Immature natural killer cell (primary cell): ENCODE measurements around the gene MRM3. TPM values are rescaled to one million over a fixed set of nuclear protein-coding genes. Genes with fewer than 3 reads are reported as not detected.
"Not testable (repeated sequence)": the region's sequence is repeated elsewhere in the genome, so short reads cannot be mapped to it uniquely, and the experiment has no call there.

Experiments used
- DNase-seq, 3 donors: peaks; one replicate each; pipeline ENCODE4 v3.0.0; 2022; ENCODE audit warnings: mixed read lengths in 1 of 3
- H3K27ac Mint-ChIP-seq, 6 donors: one replicate each; pipeline ENCODE4 v1.8.0; 2020; ENCODE audit warnings: mixed read lengths in 6 of 6, mild to moderate bottlenecking in 5 of 6, inconsistent platforms in 4 of 6, moderate library complexity in 3 of 6
- H3K27me3 Mint-ChIP-seq, 3 donors: one replicate each; pipeline ENCODE4 v1.8.0; 2020 to 2021; ENCODE audit warnings: low read depth in 3 of 3, mild to moderate bottlenecking in 3 of 3, mixed read lengths in 3 of 3, moderate library complexity in 3 of 3, inconsistent platforms in 1 of 3
- H3K36me3 Mint-ChIP-seq, 3 donors: one replicate each; pipeline ENCODE4 v1.8.0; 2020; ENCODE audit warnings: mixed read lengths in 3 of 3, inconsistent platforms in 2 of 3, mild to moderate bottlenecking in 2 of 3
- H3K4me1 Mint-ChIP-seq, 2 donors: one replicate each; pipeline ENCODE4 v1.8.0; 2020; ENCODE audit warnings: inconsistent platforms in 2 of 2, mild to moderate bottlenecking in 2 of 2, mixed read lengths in 2 of 2, moderate library complexity in 1 of 2
- H3K4me3 Mint-ChIP-seq, 5 donors: one replicate each; pipeline ENCODE4 v1.8.0; 2020; ENCODE audit warnings: mild to moderate bottlenecking in 5 of 5, mixed read lengths in 5 of 5, inconsistent platforms in 3 of 5, moderate library complexity in 3 of 5
- H3K9me3 Mint-ChIP-seq, 6 donors: one replicate each; pipeline ENCODE4 v1.8.0; 2020; ENCODE audit warnings: mild to moderate bottlenecking in 6 of 6, mixed read lengths in 6 of 6, inconsistent platforms in 4 of 6, moderate library complexity in 3 of 6
- polyA plus RNA-seq, 3 donors: library from polyadenylated mRNA; unstranded; fragments of 300-500 nt; fragmentation: Illumina TruSeq; gene quantifications; one replicate each; pipeline ENCODE4 v1.2.3, GENCODE V29; 2021

MRM3 gene
- polyA plus RNA-seq, 3 donors from 2014 or later: 26.1 to 40.6 (median 27.5) TPM

DNA sequence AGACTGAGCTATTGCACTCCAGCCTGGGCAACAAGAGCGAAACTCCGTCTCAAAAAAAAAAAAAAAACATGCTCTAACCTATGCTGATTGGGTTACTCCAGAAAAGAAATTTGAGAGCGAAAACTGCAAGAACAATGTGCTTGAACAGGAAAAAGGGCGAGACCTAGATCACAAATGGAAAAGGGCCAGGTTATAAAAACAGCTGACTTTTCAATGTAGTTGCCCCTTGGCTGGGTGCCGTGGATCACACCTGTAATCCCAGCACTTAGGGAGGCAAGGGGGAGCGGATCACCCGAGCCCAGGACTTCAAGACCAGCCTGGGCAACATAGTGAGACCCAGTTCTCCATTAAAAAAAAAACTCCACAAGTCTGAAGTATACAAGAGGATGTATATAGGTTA, 48.8 kb downstream of the MRM3 start:
- no peaks in the 10 kb centered on the region for H3K9me3 Mint-ChIP-seq
- H3K27me3 Mint-ChIP-seq: peaks cover 0 to 8% (median 2%) of the 10 kb centered on the region in 3 donors
- no peak overlapping the region for H3K4me3 Mint-ChIP-seq
- no peaks in the 10 kb centered on the region for H3K4me1 Mint-ChIP-seq
- DNase-seq: no peak
- no peak overlapping the region for H3K27ac Mint-ChIP-seq
- no peaks in the 10 kb centered on the region for H3K36me3 Mint-ChIP-seq

DNA sequence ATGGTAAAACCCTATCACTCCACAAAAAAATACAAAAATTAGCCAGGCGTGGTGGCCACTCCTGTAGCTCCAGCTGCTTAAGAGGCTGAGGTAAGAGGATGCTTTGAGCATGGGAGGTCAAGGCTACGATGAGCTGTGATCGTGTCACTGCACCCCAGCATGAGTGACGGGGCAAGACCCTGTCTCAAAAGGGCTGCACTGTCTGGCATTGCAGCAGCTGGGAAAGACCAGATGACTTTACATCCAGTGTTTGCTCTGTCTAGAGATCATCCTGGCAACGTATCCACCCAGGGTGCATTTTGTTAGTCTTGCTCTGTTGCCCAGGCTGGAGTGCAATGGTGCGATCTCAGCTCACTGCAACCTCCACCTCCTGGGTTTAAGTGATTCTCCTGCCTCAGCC, 52.0 kb downstream of the MRM3 start:
- DNase-seq: no peak
- Mint-ChIP-seq H3K36me3 (no peaks in the 10 kb centered on the region), H3K4me3 (no peak overlapping the region), H3K27ac (no peak overlapping the region), H3K9me3 (no peaks in the 10 kb centered on the region), H3K27me3 (peaks cover 0 to 12% (median 0%) of the 10 kb centered on the region in 3 donors), H3K4me1 (no peaks in the 10 kb centered on the region)

DNA sequence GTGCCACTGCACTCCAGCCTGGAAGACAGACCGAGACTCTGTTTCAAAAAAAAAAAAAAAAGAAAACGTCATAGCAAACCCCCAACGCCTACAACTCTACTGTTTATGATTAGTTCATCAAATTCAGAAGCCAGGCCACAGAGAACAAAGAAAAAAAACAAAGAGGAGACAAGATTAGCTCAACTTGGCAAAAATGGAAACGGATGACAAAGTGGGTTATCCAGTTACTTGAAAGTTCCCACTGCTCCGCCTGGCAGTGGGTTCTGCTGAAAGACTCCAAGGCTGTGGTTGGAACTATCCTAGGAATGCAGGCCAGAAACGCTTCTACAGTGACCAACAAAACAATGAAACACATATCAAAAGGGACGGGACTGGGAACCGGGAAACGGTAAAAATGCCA, 53.1 kb downstream of the MRM3 start:
- DNase-seq: no peak
- Mint-ChIP-seq H3K4me3 (no peak overlapping the region), H3K9me3 (no peaks in the 10 kb centered on the region), H3K27me3 (peaks cover 0 to 9% (median 0%) of the 10 kb centered on the region in 3 donors), H3K36me3 (no peaks in the 10 kb centered on the region), H3K4me1 (no peaks in the 10 kb centered on the region), H3K27ac (no peak overlapping the region)

DNA sequence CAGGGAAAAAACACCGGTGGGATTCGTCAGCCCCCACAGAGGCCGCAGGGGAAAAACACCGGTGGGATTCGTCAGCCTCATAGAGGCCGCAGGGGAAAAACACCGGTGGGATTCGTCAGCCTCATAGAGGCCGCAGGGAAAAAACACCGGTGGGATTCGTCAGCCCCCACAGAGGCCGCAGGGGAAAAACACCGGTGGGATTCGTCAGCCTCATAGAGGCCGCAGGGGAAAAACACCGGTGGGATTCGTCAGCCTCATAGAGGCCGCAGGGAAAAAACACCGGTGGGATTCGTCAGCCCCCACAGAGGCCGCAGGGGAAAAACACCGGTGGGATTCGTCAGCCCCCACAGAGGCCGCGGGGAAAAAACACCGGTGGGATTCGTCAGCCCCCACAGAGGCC, 53.6 kb downstream of the MRM3 start:
- not testable (repeated sequence) for H3K36me3 Mint-ChIP-seq, H3K9me3 Mint-ChIP-seq, H3K4me3 Mint-ChIP-seq, DNase-seq, H3K27me3 Mint-ChIP-seq, H3K27ac Mint-ChIP-seq, H3K4me1 Mint-ChIP-seq

DNA sequence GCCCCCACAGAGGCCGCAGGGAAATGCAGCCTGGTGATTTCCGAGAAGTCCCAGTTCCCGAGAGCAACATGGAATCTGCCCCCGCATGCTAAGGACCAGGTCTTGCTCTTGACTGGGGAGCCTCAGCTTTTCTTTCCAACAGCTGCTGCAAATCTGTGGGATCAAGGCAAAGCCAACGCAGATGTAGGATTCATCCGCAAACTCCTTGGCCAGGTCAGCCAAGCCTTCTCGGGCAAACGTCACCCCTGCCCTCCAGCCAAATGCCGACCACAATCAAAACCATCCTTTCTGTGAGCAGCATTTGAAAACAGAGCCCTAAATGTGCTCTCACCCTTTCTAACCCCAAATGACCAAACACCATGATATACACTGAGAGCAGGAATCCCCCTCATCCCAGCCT, 54.0 kb downstream of the MRM3 start:
- no peak overlapping the region for H3K27ac Mint-ChIP-seq
- no peak for DNase-seq
- peaks cover 0 to 8% (median 0%) of the 10 kb centered on the region in 3 donors for H3K27me3 Mint-ChIP-seq
- no peaks in the 10 kb centered on the region for H3K36me3 Mint-ChIP-seq
- no peaks in the 10 kb centered on the region for H3K9me3 Mint-ChIP-seq
- H3K4me1 Mint-ChIP-seq: no peaks in the 10 kb centered on the region
- H3K4me3 Mint-ChIP-seq: no peak overlapping the region

DNA sequence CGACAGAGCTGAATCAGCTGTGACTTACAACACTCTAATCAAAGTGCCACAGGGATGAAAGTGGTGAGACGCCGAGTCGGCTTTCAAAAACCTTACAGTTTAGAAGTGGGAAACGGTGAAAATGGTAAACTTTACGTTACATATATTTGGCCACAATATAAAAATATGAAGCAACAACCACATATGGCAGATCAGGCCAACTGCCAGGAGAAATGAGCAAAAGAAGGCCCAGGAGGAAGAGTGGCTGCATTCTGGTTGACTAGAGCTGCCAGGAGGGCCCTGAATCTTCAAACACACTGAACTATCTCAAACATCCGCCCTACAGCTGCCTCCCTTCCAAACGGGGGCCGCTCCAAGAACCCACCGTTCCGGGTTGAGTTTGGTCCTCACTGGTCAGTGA, 56.3 kb downstream of the MRM3 start:
- Mint-ChIP-seq H3K9me3 (no peaks in the 10 kb centered on the region), H3K4me3 (no peak overlapping the region), H3K27me3 (peaks cover 0 to 7% (median 0%) of the 10 kb centered on the region in 3 donors), H3K4me1 (no peaks in the 10 kb centered on the region), H3K36me3 (no peaks in the 10 kb centered on the region), H3K27ac (peak overlapping the region in 1 of 6 donors; percentile 53)
- no peak for DNase-seq

DNA sequence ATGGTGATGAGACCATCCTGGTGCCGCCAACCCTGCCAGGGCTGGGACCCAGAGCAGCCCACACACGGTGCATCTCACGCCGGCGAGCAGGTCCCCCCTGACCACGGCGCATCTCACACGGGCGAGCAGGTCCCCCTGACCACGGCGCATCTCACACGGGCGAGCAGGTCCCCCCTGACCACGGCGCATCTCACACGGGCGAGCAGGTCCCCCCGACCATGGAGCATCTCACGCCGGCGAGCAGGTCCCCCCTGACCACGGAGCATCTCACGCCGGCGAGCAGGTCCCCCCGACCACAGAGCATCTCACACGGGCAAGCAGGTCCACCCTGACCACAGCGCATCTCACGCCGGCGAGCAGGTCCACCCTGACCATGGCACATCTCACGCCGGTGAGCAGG, 59.2 kb downstream of the MRM3 start:
- Mint-ChIP-seq H3K4me1 (no peaks in the 10 kb centered on the region), H3K9me3 (no peaks in the 10 kb centered on the region), H3K36me3 (no peaks in the 10 kb centered on the region), H3K27ac (no peak overlapping the region), H3K4me3 (no peak overlapping the region), H3K27me3 (peaks cover 2 to 12% (median 9%) of the 10 kb centered on the region in 3 donors)
- no peak for DNase-seq

Other genes starting within 250 kb of the MRM3 start
- 10 to 100 TPM in 1 of 3 donors, 1 to 10 TPM in 2; 3.3 to 13.0 (median 6.9) TPM for gene VPS53, start 67.5 kb upstream of the MRM3 start, polyA plus RNA-seq
- gene TLCD3A, start 49.8 kb upstream of the MRM3 start, polyA plus RNA-seq: 1 to 10 TPM in 1 of 3 donors, under 1 TPM in 1, not detected in 1; 0.92 to 1.4 TPM
- 10 to 100 TPM; 10.9 to 20.1 (median 11.4) TPM for gene GEMIN4, start 30.1 kb upstream of the MRM3 start, polyA plus RNA-seq
- gene GLOD4, start 73 bp upstream of the MRM3 start, polyA plus RNA-seq: 10 to 100 TPM; 90.8 to 94.9 (median 92.0) TPM
- gene NXN, start 197.4 kb downstream of the MRM3 start, polyA plus RNA-seq: under 1 TPM in 1 of 3 donors, not detected in 2; 0.19 TPM
- 10 to 100 TPM; 22.0 to 26.9 (median 24.4) TPM for gene TIMM22, start 214.8 kb downstream of the MRM3 start, polyA plus RNA-seq